ENCODE measurements around the gene ZFR.
"Not testable (repeated sequence)": the region's sequence is repeated elsewhere in the genome, so short reads cannot be mapped to it uniquely, and the experiment has no call there.

The ZFR gene

GRCh38 chr5:32434221-32434620, 10.3 kb downstream of the ZFR start:
- in situ Hi-C loops (cut with HindIII; ENCODE audit: low sequenced_read_pairs): no loop called here
- DNase-seq (ENCODE audit: low read depth): no peak
- no peak for TF ChIP-seq CTCF (IDR thresholded peaks at IDR 0.05; ENCODE audit: low read depth, low read length, missing control alignments)
- H3K4me3 ChIP-seq (ENCODE audit: low read depth, low read length): no peak overlapping the region

- no peak for DNase-seq (ENCODE audit: low read depth)
- H3K4me3 ChIP-seq (ENCODE audit: low read depth, low read length): no peak overlapping the region
- no peak for TF ChIP-seq CTCF (IDR thresholded peaks at IDR 0.05; ENCODE audit: low read depth, low read length, missing control alignments)
- in situ Hi-C loops (cut with HindIII; ENCODE audit: low sequenced_read_pairs): no loop called here
Measured at GRCh38 chr5:32432633-32433032, 11.9 kb downstream of the ZFR start.

- H3K4me3 ChIP-seq (ENCODE audit: low read depth, low read length); in situ Hi-C loops (cut with HindIII; ENCODE audit: low sequenced_read_pairs); DNase-seq (ENCODE audit: low read depth): not testable (repeated sequence)
Measured at GRCh38 chr5:32430825-32431224, 13.7 kb downstream of the ZFR start.

- in situ Hi-C loops (cut with HindIII; ENCODE audit: low sequenced_read_pairs): no loop called here
- H3K4me3 ChIP-seq (ENCODE audit: low read depth, low read length): no peak overlapping the region
- no peak for TF ChIP-seq CTCF (IDR thresholded peaks at IDR 0.05; ENCODE audit: low read depth, low read length, missing control alignments)
- no peak for DNase-seq (ENCODE audit: low read depth)
Measured at GRCh38 chr5:32428426-32428825, 16.1 kb downstream of the ZFR start.

GRCh38 chr5:32426440-32427151, 17.9 kb downstream of the ZFR start:
- no peak for TF ChIP-seq CTCF (IDR thresholded peaks at IDR 0.05; ENCODE audit: low read depth, low read length, missing control alignments)
- H3K4me3 ChIP-seq (ENCODE audit: low read depth, low read length): no peak overlapping the region
- DNase-seq (ENCODE audit: low read depth): no peak
- in situ Hi-C loops (cut with HindIII; ENCODE audit: low sequenced_read_pairs): no loop called here

DNA sequence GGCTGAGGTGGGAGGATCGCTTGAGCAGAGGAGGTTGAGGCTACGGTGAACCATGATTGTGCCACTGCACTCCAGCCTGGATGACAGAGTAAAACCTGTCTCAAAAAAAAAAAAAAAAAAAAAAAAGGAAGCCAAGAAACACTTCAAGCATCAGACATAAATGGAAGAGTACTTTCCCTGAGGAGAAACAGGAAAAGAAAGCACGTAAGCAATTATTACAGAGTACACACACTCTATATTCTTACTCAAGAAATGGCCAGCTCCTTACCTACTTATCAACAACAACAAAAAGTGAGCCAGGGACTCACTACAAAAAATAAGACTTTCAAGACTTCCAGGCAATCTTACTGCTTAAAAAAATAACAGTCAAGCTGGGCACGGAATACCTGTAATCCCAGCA, 21.8 kb downstream of the ZFR start:
- in situ Hi-C loops (cut with HindIII; ENCODE audit: low sequenced_read_pairs): no loop called here
- no peak for DNase-seq (ENCODE audit: low read depth)
- TF ChIP-seq CTCF (IDR thresholded peaks at IDR 0.05; ENCODE audit: low read depth, low read length, missing control alignments): no peak
- H3K4me3 ChIP-seq (ENCODE audit: low read depth, low read length): no peak overlapping the region

DNA sequence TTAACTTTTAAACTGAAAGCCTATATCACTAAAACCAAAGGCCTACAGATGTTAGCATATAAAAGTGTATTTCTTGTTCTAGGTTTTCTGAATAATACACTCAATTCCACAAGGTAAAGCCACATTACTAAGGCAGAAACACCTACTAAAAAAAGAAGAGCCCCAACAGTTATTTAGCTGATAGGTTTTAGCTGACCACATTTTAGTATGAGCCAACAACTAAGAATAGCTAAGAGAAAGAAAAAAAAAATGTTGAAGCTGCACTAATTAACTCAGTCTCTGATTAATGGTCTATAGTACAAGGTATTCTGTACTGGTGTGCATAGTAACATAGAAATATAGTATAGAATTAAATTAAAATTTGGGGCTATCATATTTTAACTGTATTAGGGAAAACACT, 23.5 kb downstream of the ZFR start:
- no peak for TF ChIP-seq CTCF (IDR thresholded peaks at IDR 0.05; ENCODE audit: low read depth, low read length, missing control alignments)
- DNase-seq (ENCODE audit: low read depth): no peak
- in situ Hi-C loops (cut with HindIII; ENCODE audit: low sequenced_read_pairs): no loop called here
- no peak overlapping the region for H3K4me3 ChIP-seq (ENCODE audit: low read depth, low read length)
